Non-pigmented ciliary epithelial cell (primary cell): Measurements from ENCODE around the gene CDK10.
"Not testable (repeated sequence)": the region's sequence is repeated elsewhere in the genome, so short reads cannot be mapped to it uniquely, and the experiment has no call there.

Experiments
- DNase-seq: peaks from one replicate; pipeline ENCODE4 v3.0.0-alpha.2; 2010; ENCODE audit warnings: low read depth

Gene CDK10

GRCh38 chr16:89695875-89696669, 9.6 kb downstream of the CDK10 start:
- DNase-seq = no peak

DNA sequence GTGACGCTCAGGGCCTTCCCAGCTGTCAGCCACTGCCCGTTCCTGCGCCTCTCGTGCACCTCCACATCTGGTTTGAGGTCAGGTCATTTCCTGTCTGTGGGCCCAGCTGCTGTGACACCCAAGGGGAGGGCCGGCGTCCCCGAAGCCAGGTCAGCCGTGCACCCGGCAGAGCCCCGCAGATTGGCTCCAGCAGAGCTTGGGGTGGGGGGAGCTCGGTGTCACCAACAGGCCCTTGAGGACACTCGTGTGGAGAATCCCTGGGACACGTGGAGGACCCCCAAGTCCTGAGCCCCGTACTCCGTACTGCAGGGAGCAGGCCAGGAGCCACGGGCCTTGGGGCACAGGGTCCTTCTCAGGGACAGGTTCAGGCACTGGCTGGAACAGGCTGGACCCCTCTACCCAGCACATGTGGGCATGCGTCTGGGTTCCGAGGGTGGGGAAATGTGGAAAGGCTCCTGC, 10.2 kb downstream of the CDK10 start:
- DNase-seq = no peak

DNA sequence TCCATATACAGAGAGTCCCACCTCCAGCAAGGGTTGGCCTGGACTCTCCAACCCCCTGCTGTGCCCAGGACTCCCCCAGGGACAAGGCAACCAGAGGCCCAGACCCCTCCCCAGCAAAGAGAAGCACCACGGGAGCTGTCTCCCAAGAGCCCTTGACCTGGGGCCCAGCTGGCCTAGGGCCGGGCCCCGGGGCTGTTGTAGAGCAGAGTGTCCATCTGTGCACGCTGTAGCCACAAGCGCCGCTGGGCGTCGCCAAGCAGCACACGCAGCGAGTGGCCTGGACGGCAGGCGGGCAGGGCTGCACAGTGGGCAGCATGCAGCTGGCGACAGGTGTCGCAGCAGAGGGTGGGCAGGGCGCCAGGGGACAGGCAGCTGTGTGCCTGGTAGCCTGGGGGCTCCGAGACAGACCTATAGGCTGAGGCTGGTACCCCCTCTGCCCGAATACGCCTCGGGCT, 10.7 kb downstream of the CDK10 start:
- DNase-seq = no peak

DNA sequence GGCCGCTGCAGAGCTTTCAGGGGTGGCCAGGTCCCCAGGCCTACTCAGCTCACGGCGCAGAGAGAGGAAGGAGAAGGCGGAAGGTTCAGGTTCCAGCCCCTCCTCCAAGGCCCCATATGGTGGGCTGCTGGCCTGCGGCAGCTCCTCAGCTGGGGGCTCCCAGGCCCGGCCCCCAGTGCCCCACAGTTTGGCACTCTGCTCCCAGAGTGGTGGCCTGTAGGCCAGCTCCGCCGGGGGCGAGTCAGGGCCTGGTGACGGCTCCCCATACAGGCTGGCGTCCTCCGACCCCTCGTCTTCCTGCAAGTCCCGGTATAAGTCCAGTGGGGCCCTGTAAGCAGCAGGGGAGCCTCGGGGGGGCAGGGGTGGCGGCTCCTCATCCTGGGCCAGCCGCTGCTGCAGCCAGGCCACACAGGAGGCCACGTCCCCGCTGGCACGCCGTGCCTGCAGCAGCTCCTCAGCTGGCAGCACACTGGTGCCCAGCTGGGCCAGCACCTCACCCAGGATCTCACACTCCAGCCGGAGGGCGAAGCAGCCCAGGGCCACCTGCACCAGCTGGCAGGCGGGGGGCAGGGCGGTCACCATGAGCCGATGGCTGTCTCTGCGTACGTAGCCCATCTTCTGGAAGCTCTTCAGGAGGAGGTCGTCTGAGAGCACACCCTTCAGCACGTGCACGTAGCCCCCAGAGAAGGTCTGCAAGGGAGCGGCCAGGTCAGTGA, 11.3 kb downstream of the CDK10 start:
- no peak for DNase-seq

- not testable (repeated sequence) for DNase-seq
Observed at GRCh38 chr16:89698717-89699116, 12.2 kb downstream of the CDK10 start.

- not testable (repeated sequence) for DNase-seq
Observed at GRCh38 chr16:89699629-89700099, 13.2 kb downstream of the CDK10 start.

- peak; percentile 89 for DNase-seq
Observed at GRCh38 chr16:89700100-89700648, 13.7 kb downstream of the CDK10 start.

- DNase-seq = no peak
Observed at GRCh38 chr16:89700649-89701424, 14.3 kb downstream of the CDK10 start.

GRCh38 chr16:89701425-89702406, 15.2 kb downstream of the CDK10 start, which contains the start of gene SPATA2L:
TSS of gene SPATA2L (minus strand) at chr16:89701705. CDS start at chr16:89701232, 473 bp downstream.
- DNase-seq = no peak

DNA sequence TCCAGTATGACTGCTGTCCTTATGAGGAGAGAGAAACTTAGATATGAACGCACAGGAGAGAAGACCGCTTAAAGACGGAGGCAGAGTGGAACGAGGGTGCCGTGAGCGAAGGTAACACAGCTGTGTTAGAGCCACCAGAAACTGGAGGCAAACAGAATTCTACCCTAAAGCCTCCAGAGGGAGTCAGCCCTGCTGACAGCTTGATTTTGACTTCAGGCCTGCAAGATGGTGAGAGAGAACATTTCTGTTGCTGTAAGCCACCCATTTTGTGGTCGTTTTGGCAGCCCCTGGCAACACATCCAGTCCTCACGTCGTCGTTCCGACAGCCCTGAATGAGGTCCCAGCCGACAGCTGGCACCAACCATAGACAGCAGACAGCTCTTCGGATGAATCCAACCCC, 17.8 kb downstream of the CDK10 start:
- no peak for DNase-seq

GRCh38 chr16:89705006-89705405, 18.5 kb downstream of the CDK10 start:
- DNase-seq = no peak

- no peak for DNase-seq
Observed at GRCh38 chr16:89706518-89707260, 20.2 kb downstream of the CDK10 start.

DNA sequence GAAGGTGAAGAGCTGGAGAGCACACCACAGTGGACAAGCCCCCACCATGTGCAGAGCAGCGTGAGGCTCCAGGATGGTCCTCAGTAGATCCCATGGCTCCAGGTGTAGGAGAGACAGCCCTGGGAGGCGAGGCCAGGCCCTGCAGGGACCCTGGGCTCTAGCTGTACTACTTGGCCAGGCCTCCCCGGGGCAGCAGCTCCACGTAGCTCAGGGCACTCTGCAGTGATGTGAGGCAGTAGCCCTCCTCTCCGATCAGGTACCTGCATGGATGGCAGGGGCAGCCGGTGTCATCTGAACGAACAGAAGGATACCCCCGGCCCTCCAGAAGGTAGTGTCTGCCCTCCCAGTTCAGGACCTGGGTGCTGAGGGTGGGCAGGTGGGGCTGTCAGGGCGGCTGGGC, 21.2 kb downstream of the CDK10 start:
- no peak for DNase-seq

- DNase-seq = no peak
Observed at GRCh38 chr16:89708481-89708931, 22.0 kb downstream of the CDK10 start.

DNA sequence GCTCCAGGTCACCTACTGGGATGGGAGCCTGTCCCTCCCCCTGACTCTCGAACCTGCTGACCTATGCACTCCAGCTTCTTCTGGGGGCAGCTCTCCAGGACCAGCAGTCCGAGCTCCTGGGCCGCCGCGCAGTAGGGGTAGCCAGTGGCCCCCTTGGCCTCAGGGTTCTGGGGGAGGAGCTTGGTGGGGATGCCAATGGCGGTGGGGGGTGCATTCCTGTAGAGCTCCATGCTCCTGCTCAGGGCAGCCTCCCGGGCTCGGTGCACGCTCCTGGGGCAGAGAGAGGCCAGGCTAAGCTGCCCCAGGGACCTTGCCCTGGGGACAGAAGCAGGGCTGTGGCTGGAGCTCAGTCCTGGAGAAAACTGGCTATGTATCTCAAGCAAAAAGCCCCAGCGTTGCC, 22.7 kb downstream of the CDK10 start:
- DNase-seq = no peak

- DNase-seq = no peak
Observed at GRCh38 chr16:89709716-89710432, 23.4 kb downstream of the CDK10 start.

DNA sequence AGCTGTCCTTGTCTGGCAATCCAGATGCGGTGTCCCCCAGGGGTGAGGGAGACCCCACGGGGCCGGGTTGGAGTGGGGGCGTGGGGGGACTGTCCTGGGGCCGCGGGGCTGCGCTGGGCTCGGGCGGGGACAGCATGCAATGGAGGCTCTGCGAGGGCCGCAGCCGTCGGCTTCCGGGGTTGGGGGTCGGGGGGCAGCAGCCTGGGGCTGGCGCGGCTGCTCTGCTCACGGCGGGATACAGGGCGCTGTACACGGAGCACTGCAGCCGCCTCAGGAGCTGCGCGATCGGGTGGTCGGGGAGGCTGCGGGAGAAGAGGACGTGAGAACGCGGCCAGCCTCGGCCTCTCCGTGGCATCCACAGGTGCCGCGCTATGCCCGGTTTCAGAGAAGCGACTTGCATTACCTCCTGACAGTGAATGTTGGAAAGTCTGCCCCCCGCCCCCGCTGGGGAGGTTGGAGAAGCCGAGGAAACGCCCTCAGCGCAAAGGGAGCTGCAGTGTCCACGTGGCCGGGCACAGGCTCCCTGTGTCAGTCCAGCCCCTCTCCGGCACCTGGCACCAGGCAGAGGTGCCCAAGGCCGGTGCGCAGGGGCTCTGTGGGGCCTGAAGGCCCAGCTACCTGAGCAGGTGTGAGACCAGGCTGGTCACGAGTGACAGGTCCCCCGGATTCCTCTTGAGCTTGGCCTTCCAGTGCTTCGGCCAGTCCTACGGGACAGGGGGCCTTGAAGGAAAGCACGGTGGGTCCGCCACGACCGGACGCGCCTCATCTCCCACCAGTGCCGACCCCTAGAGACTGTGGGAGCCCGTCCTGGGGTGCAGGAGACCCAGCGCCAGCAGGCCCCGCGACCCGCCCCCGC, 24.4 kb downstream of the CDK10 start:
- DNase-seq = no peak

DNA sequence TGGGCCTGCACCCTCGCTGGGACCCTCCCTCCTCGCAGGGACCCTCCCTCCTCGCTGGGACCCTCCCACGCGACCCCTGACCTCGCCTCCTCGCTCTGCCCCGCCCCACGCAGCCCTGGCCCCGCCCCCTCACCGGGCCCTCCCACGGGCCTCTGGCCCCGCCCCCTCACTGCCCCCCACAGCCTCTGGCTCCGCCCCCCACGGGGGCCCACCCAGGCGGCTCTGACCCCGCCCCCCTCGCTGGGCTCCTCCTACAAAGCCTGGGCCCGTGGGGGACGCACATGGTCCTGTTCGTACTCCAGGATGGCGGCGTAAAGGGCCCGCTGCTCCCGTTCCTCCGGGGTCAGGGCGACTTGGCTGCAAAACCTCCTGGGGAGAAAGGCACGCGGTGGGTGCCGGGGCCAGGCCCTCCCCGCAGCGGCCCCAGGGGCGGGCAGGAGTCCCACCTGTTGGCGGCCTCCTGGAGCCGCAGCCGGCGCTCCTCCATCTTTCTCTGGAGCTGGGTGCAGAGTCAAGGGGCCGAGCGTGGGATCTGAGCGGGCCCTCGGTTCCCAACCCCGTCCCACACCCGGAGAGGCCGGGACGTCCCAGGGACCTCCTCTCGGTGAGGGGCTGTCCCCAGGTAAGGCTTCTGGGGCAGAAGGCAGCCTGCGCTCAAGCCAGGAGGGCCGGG, 25.2 kb downstream of the CDK10 start:
- DNase-seq = no peak
